Hematopoietic multipotent progenitor cell treated with erythropoietin and hydrocortisone succinate and interleukin-3 and kit ligand, for 4 days (in vitro differentiated cells): ENCODE measurements around the gene ARL8B.
"Not testable (repeated sequence)": the region's sequence is repeated elsewhere in the genome, so short reads cannot be mapped to it uniquely, and the experiment has no call there.

ENCODE experiments used
- DNase-seq: peaks from one replicate; pipeline ENCODE4 v3.0.0-alpha.2; 2015

The ARL8B gene

GRCh38 chr3:5112043-5112442, 10.0 kb upstream of the ARL8B start:
- no peak for DNase-seq

GRCh38 chr3:5113726-5114125, 8.4 kb upstream of the ARL8B start:
- not testable (repeated sequence) for DNase-seq

DNA sequence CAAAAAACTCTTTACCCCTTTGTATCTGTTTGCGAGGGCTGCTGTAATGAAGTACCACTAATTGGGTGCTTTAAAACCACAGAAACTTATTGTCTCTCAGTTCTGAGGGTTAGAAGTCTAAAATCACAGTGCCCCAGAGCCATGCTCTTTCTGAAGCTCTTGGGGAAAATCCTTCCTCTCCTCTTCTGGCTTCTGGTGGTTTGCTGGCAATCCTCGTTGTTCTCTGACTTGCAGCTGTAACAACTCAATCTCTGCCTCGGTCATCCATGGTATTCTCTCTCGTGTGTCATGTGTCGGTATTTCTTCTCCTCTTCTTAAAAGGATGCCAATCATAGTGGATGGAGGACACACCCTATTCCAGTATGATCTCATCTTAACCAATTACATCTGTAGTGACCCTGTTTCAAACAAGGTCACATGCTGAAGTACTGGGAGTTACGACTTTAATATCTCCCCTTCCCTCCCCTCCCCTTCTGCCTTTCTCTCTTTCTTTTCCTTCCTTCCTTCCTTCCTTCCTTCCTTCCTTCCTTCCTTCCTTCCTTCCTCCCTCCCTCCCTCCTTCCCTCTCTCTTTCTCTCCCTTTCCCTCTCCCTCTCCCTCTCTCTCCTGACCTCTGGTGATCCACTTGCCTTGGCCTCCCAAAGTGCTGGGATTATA, 6.5 kb upstream of the ARL8B start:
- no peak for DNase-seq

- DNase-seq, result no peak
These were observed 5.6 kb upstream of the ARL8B start for GRCh38 chr3:5116538-5116937.

GRCh38 chr3:5120446-5120845, 1.6 kb upstream of the ARL8B start:
- no peak for DNase-seq

- DNase-seq, result peak; percentile 69
These were observed 932 bp downstream of the ARL8B start for GRCh38 chr3:5122741-5123706.

GRCh38 chr3:5123937-5124336, 1.8 kb downstream of the ARL8B start:
- no peak for DNase-seq

GRCh38 chr3:5126586-5126985, 4.5 kb downstream of the ARL8B start:
- peak; percentile 71 for DNase-seq

GRCh38 chr3:5128849-5129248, 6.8 kb downstream of the ARL8B start:
- DNase-seq, result no peak

GRCh38 chr3:5133239-5134018, 11.3 kb downstream of the ARL8B start:
- DNase-seq, result peak; percentile 49

DNA sequence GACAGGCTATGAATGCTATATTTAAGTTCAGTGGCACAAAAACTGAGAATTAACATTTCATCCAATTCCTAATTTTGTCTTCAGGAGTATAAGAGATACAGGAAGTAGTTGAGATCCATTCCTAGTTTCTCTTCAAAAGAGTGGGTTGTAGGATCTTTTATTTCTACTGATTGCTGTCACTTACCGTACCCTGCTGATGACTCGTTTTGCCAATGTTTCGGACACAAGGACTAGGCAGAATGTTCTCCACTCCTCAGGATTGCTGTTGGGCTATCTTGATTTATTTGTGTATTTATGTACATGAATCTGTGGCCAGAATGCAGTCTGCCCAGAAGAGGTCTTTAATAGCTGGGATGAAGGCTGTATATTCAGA, 11.9 kb downstream of the ARL8B start:
- no peak for DNase-seq

- no peak for DNase-seq
These were observed 12.4 kb downstream of the ARL8B start for GRCh38 chr3:5134499-5134898.

GRCh38 chr3:5136211-5136918, 14.3 kb downstream of the ARL8B start:
- DNase-seq, result peak; percentile 90

- no peak for DNase-seq
These were observed 14.9 kb downstream of the ARL8B start for GRCh38 chr3:5136919-5137429.

DNA sequence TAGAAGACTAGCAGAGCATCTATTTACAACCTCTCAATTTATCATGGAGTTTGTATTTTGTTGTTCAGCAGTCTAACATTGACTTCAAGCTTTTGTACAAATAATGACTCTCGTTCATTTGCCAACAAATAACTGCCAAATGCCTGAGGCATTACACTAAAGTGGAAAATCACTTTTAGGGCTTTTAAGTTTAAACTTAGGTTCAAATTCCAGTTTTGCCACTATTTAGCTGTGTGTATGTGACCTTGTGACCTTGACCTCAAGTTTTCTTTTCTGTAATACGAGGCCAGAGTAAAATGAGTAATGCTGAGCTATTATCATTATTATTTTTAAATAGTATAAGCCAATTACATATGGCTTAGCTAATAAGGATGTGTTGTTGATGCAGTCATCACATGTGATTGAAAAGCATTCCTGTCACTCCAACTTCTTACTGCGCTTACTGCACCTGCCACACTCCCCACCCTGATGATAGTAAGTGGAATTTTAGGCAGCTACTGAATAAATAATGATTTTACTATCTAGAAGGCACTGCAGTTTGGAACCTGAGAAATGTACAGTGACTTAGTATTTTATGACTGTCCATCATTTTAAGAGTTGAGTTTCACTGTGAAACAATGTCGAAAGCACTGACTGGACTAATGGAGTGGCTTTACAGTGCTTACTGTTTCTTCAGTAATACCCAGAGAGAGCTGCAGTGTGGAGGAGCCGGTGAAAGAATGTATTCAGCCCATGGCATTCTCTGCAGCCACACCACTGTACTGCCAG, 16.3 kb downstream of the ARL8B start:
- DNase-seq, result no peak

DNA sequence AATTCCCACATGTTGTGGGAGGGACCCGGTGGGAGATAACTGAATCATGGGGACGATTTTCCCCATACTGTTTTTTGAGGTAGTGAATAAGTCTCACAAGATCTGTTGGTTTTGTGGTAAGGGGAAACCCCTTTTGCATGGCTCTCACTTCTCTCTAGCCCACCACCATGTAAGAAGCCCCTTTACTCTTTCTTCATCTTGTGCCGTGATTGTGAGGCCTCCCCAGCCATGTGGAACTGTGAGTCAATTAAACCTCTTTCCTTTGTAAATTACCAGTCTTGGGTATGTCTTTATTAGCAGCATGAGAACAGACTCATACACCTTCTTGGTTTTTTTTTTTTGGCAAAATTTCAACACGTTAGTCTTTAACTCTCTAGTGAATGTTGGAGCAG, 18.1 kb downstream of the ARL8B start:
- no peak for DNase-seq

DNA sequence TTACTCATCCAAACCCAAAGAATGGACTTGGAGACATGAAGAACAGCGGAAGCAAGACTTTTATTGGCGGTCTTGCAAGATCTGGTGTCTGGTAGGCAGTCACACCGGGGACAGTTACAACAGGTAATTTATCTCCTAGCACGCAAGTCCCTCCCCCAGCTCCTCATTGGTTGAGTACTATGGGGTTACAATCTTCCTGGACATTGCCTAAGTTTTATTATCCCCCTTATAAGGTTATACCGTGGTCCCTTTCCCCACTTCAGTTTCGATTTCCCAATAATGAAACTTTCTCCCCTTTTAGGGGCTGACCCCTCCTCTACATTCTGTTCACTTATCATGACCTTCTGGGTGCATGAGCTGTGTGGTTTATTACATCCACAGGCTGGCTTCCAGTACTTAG, 18.7 kb downstream of the ARL8B start:
- no peak for DNase-seq

DNA sequence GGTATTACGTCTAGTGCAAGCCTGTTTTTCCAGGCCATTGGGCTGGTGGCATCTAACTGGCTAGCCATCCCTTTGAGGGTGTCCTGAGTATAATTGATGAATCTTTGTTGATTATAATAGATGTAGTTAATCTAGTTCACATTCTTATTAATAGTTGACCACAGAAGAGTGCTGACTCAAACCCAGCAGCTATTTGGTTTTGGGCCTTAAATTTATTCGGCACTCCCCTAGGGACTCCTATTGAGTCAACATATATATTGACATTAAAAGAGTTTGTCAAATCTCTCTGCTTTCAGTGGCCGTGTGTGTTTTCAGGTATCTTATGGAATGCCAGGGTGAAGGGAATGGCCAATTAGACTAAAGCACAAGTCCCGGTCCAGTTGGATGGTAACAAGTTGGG, 19.7 kb downstream of the ARL8B start:
- no peak for DNase-seq

- no peak for DNase-seq
These were observed 21.4 kb downstream of the ARL8B start for GRCh38 chr3:5143464-5143863.

GRCh38 chr3:5144316-5144994, 22.4 kb downstream of the ARL8B start:
- DNase-seq, result no peak

DNA sequence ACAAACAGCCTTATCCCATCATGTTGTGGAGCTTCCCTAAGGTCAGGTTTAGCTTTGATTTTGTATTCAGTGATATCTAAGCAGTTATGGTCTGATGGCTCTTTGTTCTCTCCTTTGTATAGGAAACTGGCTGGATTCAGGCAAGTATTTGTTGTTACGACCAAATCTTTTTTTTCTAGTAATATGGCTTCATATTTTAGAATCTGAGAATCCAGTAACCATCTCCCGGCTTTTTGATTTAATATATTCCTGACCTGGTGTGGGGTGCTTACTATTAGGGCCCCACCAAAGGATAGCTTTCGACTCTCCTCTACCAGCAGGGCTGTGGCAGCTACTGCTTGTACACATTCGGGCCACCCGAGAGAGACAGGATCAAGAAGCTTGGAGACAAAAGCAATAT, 23.0 kb downstream of the ARL8B start:
- DNase-seq, result no peak
